H1 (cell line): Measurements from ENCODE around the gene AGRN. TPM values are rescaled to one million over a fixed set of nuclear protein-coding genes. Genes with fewer than 3 reads are reported as not detected.
A peak's percentile ranks its signal among the peaks of the same experiment; 100 is the strongest.

ENCODE experiments used
- CTCF ChIA-PET: fragments of 300-600 bp; sonication (Branson Sonifier 250); formaldehyde crosslinking; loops from one replicate; lab custom pipeline; 2021; ENCODE audit not compliant: partially characterized antibody; lab: Charles Lee
- POLR2A ChIA-PET: fragments of 300-600 bp; sonication (Branson Sonifier 250); formaldehyde crosslinking; loops from one replicate; lab custom pipeline; 2021; ENCODE audit warnings: inconsistent platforms; ENCODE audit not compliant: partially characterized antibody; lab: Charles Lee
- DNase-seq, 2 experiments: peaks; one replicate each; pipeline versions ENCODE4 v3.0.0 to v3.0.0-alpha.2; 2010 to 2022; ENCODE audit warnings: low spot score in 2 of 2, low read depth in 1 of 2, mixed read lengths in 1 of 2
- FAIRE-seq: peaks from 2 replicates; lab custom pipeline; 2011; peaks lifted over from hg19 to GRCh38; lab: Jason Lieb, UNC
- H2AFZ ChIP-seq: 2 replicates; pipeline ENCODE4 v1.8.1; 2012; ENCODE audit warnings: low read length, inconsistent platforms
- H2AK5ac ChIP-seq: 2 replicates; pipeline ENCODE4 v1.6.1; 2013; ENCODE audit warnings: low read depth, low read length
- H2BK120ac ChIP-seq: replicated peaks from 2 replicates; pipeline ENCODE3; 2013; ENCODE audit warnings: low read depth, low read length, inconsistent platforms
- H2BK12ac ChIP-seq: 2 replicates; pipeline ENCODE4 v1.6.1; 2013; ENCODE audit warnings: low read depth, low read length
- H2BK15ac ChIP-seq: 2 replicates; pipeline ENCODE4 v1.6.1; 2013; ENCODE audit warnings: low read length
- H2BK20ac ChIP-seq: 2 replicates; pipeline ENCODE4 v1.6.1; 2013; ENCODE audit warnings: low read length
- H2BK5ac ChIP-seq: 2 replicates; pipeline ENCODE4 v1.6.1; 2013; ENCODE audit warnings: low read depth, low read length
- H3K14ac ChIP-seq: 2 replicates; pipeline ENCODE4 v1.6.1; 2013; ENCODE audit warnings: inconsistent platforms; ENCODE audit not compliant: insufficient read length
- H3K18ac ChIP-seq: 2 replicates; pipeline ENCODE4 v1.6.1; 2013; ENCODE audit warnings: low read length; ENCODE audit errors: extremely low read depth
- H3K23ac ChIP-seq: 2 replicates; pipeline ENCODE4 v1.6.1; 2013; ENCODE audit warnings: inconsistent platforms; ENCODE audit not compliant: insufficient read length
- H3K23me2 ChIP-seq: 2 replicates; pipeline ENCODE4 v1.6.1; 2013; ENCODE audit warnings: low read depth, low read length
- H3K27ac ChIP-seq: 2 replicates; pipeline ENCODE4 v1.6.1; 2011; ENCODE audit warnings: low read depth, low read length, inconsistent platforms
- H3K27me3 ChIP-seq, 4 experiments: replicated peaks in 1 of 4; 1 replicate in 1 of 4; 2 replicates in 3 of 4; pipeline versions ENCODE4 v1.6.1 to v1.8.1; 2011 to 2013; ENCODE audit warnings: low read length in 3 of 4, mild to moderate bottlenecking in 3 of 4, inconsistent platforms in 2 of 4, mixed read lengths in 2 of 4, moderate library complexity in 1 of 4; ENCODE audit not compliant: control insufficient read depth in 3 of 4, insufficient read depth in 3 of 4; ENCODE audit errors: extremely low read depth in 1 of 4
- H3K36me3 ChIP-seq, 4 experiments: 2 replicates each; pipeline versions ENCODE4 v1.6.1 to v1.8.1; 2011 to 2013; ENCODE audit warnings: mild to moderate bottlenecking in 4 of 4, low read length in 3 of 4, moderate library complexity in 2 of 4, control low read depth in 1 of 4, inconsistent platforms in 1 of 4; ENCODE audit not compliant: insufficient read depth in 4 of 4, control insufficient read depth in 2 of 4
- H3K4ac ChIP-seq: replicated peaks from 2 replicates; pipeline ENCODE3; 2013; ENCODE audit warnings: low read length, low read depth, mixed read lengths, inconsistent platforms; ENCODE audit not compliant: insufficient read length
- H3K4me1 ChIP-seq, 4 experiments: replicated peaks in 1 of 4; 1 replicate in 1 of 4; 2 replicates in 3 of 4; pipeline versions ENCODE4 v1.6.1 to v1.8.1; 2011 to 2013; ENCODE audit warnings: low read length in 3 of 4, inconsistent platforms in 2 of 4, mixed read lengths in 1 of 4; ENCODE audit not compliant: insufficient read depth in 4 of 4, control insufficient read depth in 3 of 4
- H3K4me2 ChIP-seq, 2 experiments: 2 replicates each; pipeline versions ENCODE4 v1.6.1 to v1.8.1; 2011 to 2013; ENCODE audit warnings: low read depth in 2 of 2, low read length in 2 of 2, control low read depth in 1 of 2, inconsistent platforms in 1 of 2, mild to moderate bottlenecking in 1 of 2; ENCODE audit not compliant: insufficient read depth in 1 of 2
- H3K4me3 ChIP-seq, 4 experiments: fragments of 200-600, 300-600 bp in 1 of 4; sonication (generic), shearing (Covaris generic), sonication (Bioruptor Twin) in 1 of 4; 2 replicates each; pipeline versions ENCODE4 v1.5.1 to v1.8.1; 2011 to 2016; ENCODE audit warnings: low read length in 4 of 4, low read depth in 3 of 4, control low read depth in 2 of 4, inconsistent platforms in 2 of 4, mild to moderate bottlenecking in 2 of 4, mixed read lengths in 1 of 4, moderate library complexity in 1 of 4; ENCODE audit not compliant: insufficient read depth in 2 of 4; ENCODE audit errors: extremely low read depth in 1 of 4
- H3K56ac ChIP-seq: replicated peaks from 2 replicates; pipeline ENCODE3; 2013; ENCODE audit warnings: low read depth, mild to moderate bottlenecking, mixed read lengths, low read length, inconsistent platforms; ENCODE audit not compliant: insufficient read length
- H3K79me1 ChIP-seq: 2 replicates; pipeline ENCODE4 v1.6.1; 2013; ENCODE audit warnings: low read depth, low read length, control low read depth
- H3K79me2 ChIP-seq, 2 experiments: 2 replicates each; pipeline versions ENCODE4 v1.6.1 to v1.8.1; 2012 to 2013; ENCODE audit warnings: low read length in 2 of 2, mild to moderate bottlenecking in 2 of 2, inconsistent platforms in 1 of 2; ENCODE audit not compliant: insufficient read depth in 2 of 2, control insufficient read depth in 1 of 2
- H3K9ac ChIP-seq, 4 experiments: replicated peaks in 1 of 4; 1 replicate in 1 of 4; 2 replicates in 3 of 4; pipeline versions ENCODE4 v1.6.1 to v1.8.1; 2011 to 2013; ENCODE audit warnings: low read depth in 3 of 4, low read length in 3 of 4, control low read depth in 2 of 4, mild to moderate bottlenecking in 2 of 4, moderate library complexity in 2 of 4, inconsistent platforms in 1 of 4; ENCODE audit errors: extremely low read depth in 1 of 4
- H3K9me3 ChIP-seq, 2 experiments: 2 replicates each; pipeline versions ENCODE4 v1.6.1 to v1.8.1; 2012 to 2013; ENCODE audit warnings: mild to moderate bottlenecking in 2 of 2, moderate library complexity in 2 of 2, control low read depth in 1 of 2, inconsistent platforms in 1 of 2, low read depth in 1 of 2, low read length in 1 of 2, mixed read lengths in 1 of 2; ENCODE audit not compliant: insufficient read depth in 2 of 2
- H4K20me1 ChIP-seq, 2 experiments: replicated peaks in 1 of 2; 2 replicates each; pipeline versions ENCODE3 to v1.8.1; 2011 to 2013; ENCODE audit warnings: inconsistent platforms in 2 of 2, low read length in 2 of 2, mild to moderate bottlenecking in 1 of 2; ENCODE audit not compliant: insufficient read depth in 2 of 2, control insufficient read depth in 1 of 2
- H4K5ac ChIP-seq: 2 replicates; pipeline ENCODE4 v1.6.1; 2013; ENCODE audit warnings: low read length, low read depth, mixed read lengths, inconsistent platforms; ENCODE audit not compliant: insufficient read length
- H4K8ac ChIP-seq: 2 replicates; pipeline ENCODE4 v1.8.0; 2013; ENCODE audit warnings: mild to moderate bottlenecking, moderate library complexity, low read length, inconsistent platforms; ENCODE audit not compliant: insufficient read depth; ENCODE audit errors: extremely low read depth
- H4K91ac ChIP-seq: replicated peaks from 2 replicates; pipeline ENCODE3; 2013; ENCODE audit warnings: low read length, mixed read lengths, inconsistent platforms; ENCODE audit not compliant: insufficient read length
- EGR1 ChIP-seq: IDR thresholded peaks from 2 replicates; pipeline ENCODE4 v1.6.1; 2011; ENCODE audit warnings: low read depth, low read length, borderline replicate concordance
- GABPA ChIP-seq: IDR thresholded peaks from 2 replicates; pipeline ENCODE4 v1.6.1; 2011; ENCODE audit warnings: mild to moderate bottlenecking, low read length, moderate library complexity, borderline replicate concordance; ENCODE audit not compliant: insufficient read depth
- GTF2F1 ChIP-seq: IDR thresholded peaks from 2 replicates; pipeline ENCODE4 v1.6.1; 2012; ENCODE audit warnings: low read depth, low read length, improper control_type of control experiment, borderline replicate concordance
- HDAC2 ChIP-seq, 2 experiments: fragments of 300-600 bp in 1 of 2; sonication (generic) in 1 of 2; IDR thresholded peaks; 2 replicates each; pipeline ENCODE4 v1.6.1; 2011 to 2012; ENCODE audit warnings: low read depth in 2 of 2, low read length in 2 of 2, mild to moderate bottlenecking in 2 of 2, moderate library complexity in 2 of 2, borderline replicate concordance in 1 of 2, inconsistent platforms in 1 of 2
- KDM1A ChIP-seq: fragments of 200-600, 300-600 bp; sonication (generic); IDR thresholded peaks from 2 replicates; pipeline ENCODE4 v1.7.1; 2016; ENCODE audit warnings: mild to moderate bottlenecking, low read length, borderline replicate concordance
- KDM4A ChIP-seq: IDR thresholded peaks from one replicate; pipeline ENCODE4 v1.7.1; 2012; ENCODE audit warnings: low read depth, mild to moderate bottlenecking, moderate library complexity, low read length, inconsistent platforms; ENCODE audit not compliant: severe bottlenecking
- MAFK ChIP-seq: IDR thresholded peaks from 2 replicates; pipeline ENCODE4 v1.6.1; 2012; ENCODE audit warnings: low read depth, mild to moderate bottlenecking, improper control_type of control experiment, low read length
- NANOG ChIP-seq: IDR thresholded peaks from 2 replicates; pipeline ENCODE4 v1.6.1; 2011; ENCODE audit warnings: low read length, low read depth, mild to moderate bottlenecking, inconsistent platforms; ENCODE audit not compliant: insufficient read depth, poor library complexity, severe bottlenecking
- NRF1 ChIP-seq: IDR thresholded peaks from 2 replicates; pipeline ENCODE4 v1.6.1; 2011; ENCODE audit warnings: mild to moderate bottlenecking, low read depth, low read length, improper control_type of control experiment
- RAD21 ChIP-seq, 2 experiments: IDR thresholded peaks in 1 of 2; conservative IDR thresholded peaks in 1 of 2; 2 replicates each; pipeline ENCODE4 v1.6.1; 2011; ENCODE audit warnings: low read depth in 2 of 2, low read length in 2 of 2, improper control_type of control experiment in 1 of 2, inconsistent platforms in 1 of 2, mild to moderate bottlenecking in 1 of 2, moderate library complexity in 1 of 2
- RNF2 ChIP-seq: fragments of 200-900, 300-1000 bp; sonication (generic); IDR thresholded peaks from 2 replicates; pipeline ENCODE4 v1.7.1; 2016; ENCODE audit warnings: borderline replicate concordance, low read depth, mild to moderate bottlenecking, antibody characterized with exemption, low read length; ENCODE audit not compliant: poor library complexity, severe bottlenecking; ENCODE audit errors: missing control alignments
- WGBS, 2 experiments: shearing (Covaris generic) in 1 of 2; methylation state at CpG; one replicate each; pipeline versions ENCODE4 v1.1.6 to v1.1.7; 2013 to 2015; ENCODE audit warnings: low lambda C conversion rate in 2 of 2, mixed read lengths in 2 of 2, inconsistent platforms in 1 of 2, low coverage in 1 of 2, missing lambda C conversion rate in 1 of 2; ENCODE audit not compliant: insufficient replicate concordance in 2 of 2, insufficient coverage in 1 of 2, insufficient read length in 1 of 2; ENCODE audit errors: extremely low coverage in 1 of 2, missing lambda C conversion rate in 1 of 2; 5-methylcytosine and 5-hydroxymethylcytosine counted together
- polyA plus RNA-seq, 7 experiments: library from polyadenylated mRNA; depleted of rRNA in 3 of 7; stranded (reverse) in 5 of 7; unstranded in 2 of 7; fragments of >200 nt in 5 of 7; fragments of 200-250 nt in 2 of 7; gene quantifications; 1 replicate in 5 of 7; 2 replicates in 1 of 7; 4 replicates in 1 of 7; pipeline versions ENCODE4 v1.2.1 to v1.2.3, GENCODE V29; 2011 to 2013; ENCODE audit warnings: missing spikeins in 2 of 7, mixed read lengths in 2 of 7
- total RNA-seq: library from RNA; stranded (reverse); fragmentation: NEBNext Ultra II Directional; extraction: Animal tissue kit (Norgen Biotek cat#: 25700); gene quantifications from 2 replicates; pipeline ENCODE4 v1.2.1, GENCODE V29; 2021

AGRN gene
- total and polyA plus RNA-seq, 2 of the 8 experiments (the other 6 are each of a cell fraction or from before 2014, with no cell fraction given), result 52.3 to 155 TPM

- no peak overlapping the region for H3K27ac ChIP-seq
- no peak overlapping the region for H4K91ac ChIP-seq
- H4K5ac ChIP-seq, result no peak overlapping the region
- TF ChIP-seq GABPA (no peak), HDAC2 (IDR thresholded peaks at IDR 0.05; ENCODE audit: borderline replicate concordance in 1 of 2, low read depth in 2 of 2, low read length in 2 of 2) (no peak), NRF1 (no peak), GTF2F1 (no peak), EGR1 (no peak), RNF2 (no peak), KDM4A (no peak), RAD21 (IDR thresholded peaks at IDR 0.05 in 1 of 2, conservative IDR thresholded peaks at IDR 0.05 in 1 of 2; ENCODE audit: low read depth in 2 of 2, low read length in 2 of 2) (no peak), NANOG (no peak), MAFK (no peak), KDM1A (no peak)
Measured at GRCh38 chr1:1005774-1006304, 14.1 kb upstream of the AGRN start.

More at GRCh38 chr1:1005774-1006304, 14.1 kb upstream of the AGRN start:
- no peak overlapping the region for H2BK20ac ChIP-seq
- H2BK12ac ChIP-seq, result 0 out of 2 replicates have a peak overlapping the region, but pooled peaks have one; percentile 90
- no peak overlapping the region for H3K4me2 ChIP-seq
- peaks cover 10 to 44% (median 25%) of the 10 kb centered on the region in 4 experiments for H3K27me3 ChIP-seq
- FAIRE-seq (no peak), DNase-seq (no peak)
- H2BK5ac ChIP-seq, result no peak overlapping the region
- H3K4me3 ChIP-seq, result no peak overlapping the region
- H3K4ac ChIP-seq, result no peak overlapping the region
- H4K20me1 ChIP-seq, result peaks cover 0 to 2% of the 10 kb centered on the region in 2 experiments
- no peaks in the 10 kb centered on the region for H3K9me3 ChIP-seq
- CTCF ChIA-PET, result interaction anchor here (1.7 to 2.4 kb wide), 3 partner anchors 9 to 13 kb away, joined by 5 to 11 read pairs (median 10); partner anchors contain the start of gene ISG15
- no peak overlapping the region for H2AK5ac ChIP-seq
- H3K9ac ChIP-seq, result no peak overlapping the region
- H2BK15ac ChIP-seq, result peak overlapping the region; percentile 40; the same call in 1 of the 2 replicates
- H3K36me3 ChIP-seq, result no peaks in the 10 kb centered on the region
- H3K79me1 ChIP-seq, result no peaks in the 10 kb centered on the region
- peaks cover 6% of the 10 kb centered on the region; the same call in 1 of the 2 replicates for H3K23me2 ChIP-seq
- no peak overlapping the region for H3K23ac ChIP-seq
- H2AFZ ChIP-seq, result no peak overlapping the region
- WGBS, 2 experiments, result 84% methylated on average over 16 of the region's 23 CpGs; no CpG with 5 or more reads in 1 of the 2 experiments
- no peak overlapping the region; the same call in 1 of the 2 replicates for H4K8ac ChIP-seq
- no peak overlapping the region for H3K56ac ChIP-seq
- H3K14ac ChIP-seq, result no peak overlapping the region
- POLR2A ChIA-PET, result interaction anchor here (0.9 to 2.1 kb wide), 7 partner anchors 9 to 33 kb away, joined by 3 to 11 read pairs (median 5); no protein-coding TSS in a partner anchor
- H3K4me1 ChIP-seq, result peaks cover 0 to 24% (median 10%) of the 10 kb centered on the region in 4 experiments; a peak in 3 of 7 replicates
- no peak overlapping the region for H2BK120ac ChIP-seq
- H3K18ac ChIP-seq, result peak overlapping the region; percentile 13; the same call in 1 of the 2 replicates
- H3K79me2 ChIP-seq, result no peaks in the 10 kb centered on the region
